Left renal cortex interstitium (tissue), 4 donors: Measurements from ENCODE around the gene UNCX. TPM values are rescaled to one million over a fixed set of nuclear protein-coding genes. Genes with fewer than 3 reads are reported as not detected.

ENCODE experiments used
- DNase-seq, 4 donors: peaks; one replicate each; pipeline ENCODE4 v3.0.0-alpha.2; 2013; ENCODE audit warnings: low read depth in 4 of 4, low spot score in 2 of 4, missing footprints in 1 of 4
- polyA plus RNA-seq, 4 donors: library from polyadenylated mRNA; unstranded; fragments of 120-200 nt; gene quantifications; one replicate each; pipeline ENCODE4 v1.2.1, GENCODE V29; 2013; ENCODE audit not compliant: insufficient read length in 4 of 4

Gene UNCX
- polyA plus RNA-seq, 4 donors: 6.6 to 20.2 (median 15.1) TPM

GRCh38 chr7:1230411-1231213 lies 2.1 kb upstream of the UNCX start:
- no peak for DNase-seq

GRCh38 chr7:1231214-1232102 lies 1.2 kb upstream of the UNCX start:
- DNase-seq: no peak

- no peak for DNase-seq
Observed at GRCh38 chr7:1232103-1232466, 587 bp upstream of the UNCX start.

- no peak for DNase-seq
Observed at GRCh38 chr7:1233333-1234048, 819 bp downstream of the UNCX start.

- DNase-seq: no peak
Observed at GRCh38 chr7:1234049-1234880, 1.6 kb downstream of the UNCX start.

- DNase-seq: no peak
Observed at GRCh38 chr7:1234881-1235500, 2.3 kb downstream of the UNCX start.

GRCh38 chr7:1235501-1236131 lies 2.9 kb downstream of the UNCX start:
- no peak for DNase-seq

GRCh38 chr7:1236132-1236661 lies 3.5 kb downstream of the UNCX start:
- no peak for DNase-seq

- no peak for DNase-seq
Observed at GRCh38 chr7:1236831-1237701, 4.4 kb downstream of the UNCX start.

GRCh38 chr7:1237704-1238255 lies 5.1 kb downstream of the UNCX start:
- no peak for DNase-seq

- no peak for DNase-seq
Observed at GRCh38 chr7:1238450-1238882, 5.8 kb downstream of the UNCX start.

GRCh38 chr7:1238931-1239802 lies 6.5 kb downstream of the UNCX start:
- no peak for DNase-seq

GRCh38 chr7:1239803-1240516 lies 7.3 kb downstream of the UNCX start:
- no peak for DNase-seq

- no peak for DNase-seq
Observed at GRCh38 chr7:1240517-1241257, 8.0 kb downstream of the UNCX start.

- DNase-seq: no peak
Observed at GRCh38 chr7:1241258-1241602, 8.6 kb downstream of the UNCX start.
